PC-9 (cell line): ENCODE data around the gene SHTN1. TPM values are rescaled to one million over a fixed set of nuclear protein-coding genes. Genes with fewer than 3 reads are reported as not detected.

Experiments used
- BruUV-seq: library from RNA; stranded (reverse); fragments of 400-500 nt; replicated peaks from 2 replicates; lab custom pipeline; 2021; lab: Mats Ljungman, UMichigan
- CTCF ChIA-PET: fragments of 300-600 bp; sonication (Branson Sonifier 250); formaldehyde crosslinking; loops from one replicate; lab custom pipeline; 2022; ENCODE audit warnings: antibody characterized with exemption; lab: Charles Lee
- POLR2A ChIA-PET: fragments of 300-600 bp; sonication (Branson Sonifier 250); formaldehyde crosslinking; loops from one replicate; lab custom pipeline; 2022; ENCODE audit warnings: antibody characterized with exemption; ENCODE audit not compliant: unreplicated experiment; lab: Charles Lee
- DNase-seq, 2 experiments: peaks; one replicate each; pipeline versions ENCODE4 v3.0.0 to v3.0.0-alpha.2; 2015 to 2022; ENCODE audit warnings: mixed read lengths in 1 of 2
- H2AFZ ChIP-seq: fragments of 200-600 bp; sonication (generic); 2 replicates; pipeline ENCODE4 v1.8.1; 2017; ENCODE audit warnings: antibody characterized with exemption
- H3F3A ChIP-seq: fragments of 200-600 bp; sonication (generic); 2 replicates; pipeline ENCODE4 v1.8.1; 2017; ENCODE audit warnings: antibody characterized with exemption, mild to moderate bottlenecking, low read depth; ENCODE audit not compliant: insufficient read depth
- H3K27ac ChIP-seq: fragments of 200-600 bp; sonication (generic); 2 replicates; pipeline ENCODE4 v1.6.1; 2016; ENCODE audit warnings: mixed run types
- H3K27me3 ChIP-seq: fragments of 200-600 bp; sonication (generic); 2 replicates; pipeline ENCODE4 v1.6.1; 2016; ENCODE audit warnings: low read depth, mixed run types; ENCODE audit not compliant: insufficient read depth
- H3K36me3 ChIP-seq: fragments of 200-600 bp; sonication (generic); 2 replicates; pipeline ENCODE4 v1.6.1; 2016; ENCODE audit warnings: low read depth, mixed run types
- H3K4me1 ChIP-seq: fragments of 200-600 bp; sonication (generic); replicated peaks from 2 replicates; pipeline ENCODE4 v1.6.1; 2016; ENCODE audit warnings: mixed run types; ENCODE audit not compliant: insufficient read depth
- H3K4me2 ChIP-seq: fragments of 200-600 bp; sonication (generic); 2 replicates; pipeline ENCODE4 v1.6.1; 2017; ENCODE audit warnings: mixed run types
- H3K4me3 ChIP-seq: fragments of 200-600 bp; sonication (generic); 2 replicates; pipeline ENCODE4 v1.6.1; 2016; ENCODE audit warnings: mixed run types
- H3K79me2 ChIP-seq: fragments of 200-600 bp; sonication (generic); 2 replicates; pipeline ENCODE4 v1.6.1; 2017; ENCODE audit warnings: low read depth, mixed run types
- H3K9me2 ChIP-seq: fragments of 200-600 bp; sonication (generic); 2 replicates; pipeline ENCODE4 v1.8.1; 2017; ENCODE audit warnings: mild to moderate bottlenecking; ENCODE audit not compliant: insufficient read depth
- H3K9me3 ChIP-seq: fragments of 200-600 bp; sonication (generic); 2 replicates; pipeline ENCODE4 v1.8.1; 2016; ENCODE audit warnings: low read depth; ENCODE audit not compliant: insufficient read depth
- H4K20me1 ChIP-seq: fragments of 200-600 bp; sonication (generic); 2 replicates; pipeline ENCODE4 v1.8.1; 2017; ENCODE audit not compliant: insufficient read depth
- EZH2 ChIP-seq: fragments of 200-600 bp; sonication (generic); IDR thresholded peaks from 2 replicates; pipeline ENCODE4 v1.8.0; 2017; ENCODE audit warnings: antibody characterized with exemption, low read depth
- intact Hi-C: fragments of 100-400 bp; cut with micrococcal nuclease; formaldehyde crosslinking; loops from one replicate; pipeline ENCODE4 v1.10.0; 2022; ENCODE audit not compliant: unreplicated experiment
- total RNA-seq: library from RNA; stranded (reverse); gene quantifications from 2 replicates; pipeline ENCODE4 v1.2.3, GENCODE V29; 2021
- TF ChIP-seq, protein P1 (sequence below): fragments of 200-600 bp; sonication (generic); conservative IDR thresholded peaks from 2 replicates; pipeline ENCODE4 v1.6.1; 2017; ENCODE audit warnings: mixed run types, antibody characterized with exemption, mild to moderate bottlenecking, moderate library complexity

SHTN1 gene
- total RNA-seq, 1 experiment from 2014 or later: 33.6 TPM

DNA sequence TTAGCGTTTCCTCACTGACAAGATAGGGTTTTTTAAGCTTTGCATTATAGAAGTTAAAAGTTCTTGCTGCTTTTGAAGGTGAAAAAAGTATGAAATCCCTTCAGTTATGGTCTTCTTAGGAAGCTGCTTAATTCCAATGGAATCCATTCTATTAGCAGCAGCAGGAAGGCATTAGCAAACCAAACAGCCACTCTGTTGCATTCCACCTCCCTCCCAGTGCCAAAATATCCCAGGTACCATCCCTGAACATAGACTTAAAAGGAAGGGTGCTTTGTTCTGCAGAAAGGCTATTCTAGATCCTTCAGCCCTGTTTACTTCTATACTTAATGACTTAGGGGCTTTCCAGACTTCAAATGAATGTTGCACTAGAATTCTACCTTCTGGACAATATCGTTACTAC lies 131.9 kb downstream of the SHTN1 start:
- H3K9me3 ChIP-seq: no peaks in the 10 kb centered on the region
- no peaks in the 10 kb centered on the region for H4K20me1 ChIP-seq
- DNase-seq: no peak
- no peak overlapping the region for H2AFZ ChIP-seq
- TF ChIP-seq, protein P1, sequence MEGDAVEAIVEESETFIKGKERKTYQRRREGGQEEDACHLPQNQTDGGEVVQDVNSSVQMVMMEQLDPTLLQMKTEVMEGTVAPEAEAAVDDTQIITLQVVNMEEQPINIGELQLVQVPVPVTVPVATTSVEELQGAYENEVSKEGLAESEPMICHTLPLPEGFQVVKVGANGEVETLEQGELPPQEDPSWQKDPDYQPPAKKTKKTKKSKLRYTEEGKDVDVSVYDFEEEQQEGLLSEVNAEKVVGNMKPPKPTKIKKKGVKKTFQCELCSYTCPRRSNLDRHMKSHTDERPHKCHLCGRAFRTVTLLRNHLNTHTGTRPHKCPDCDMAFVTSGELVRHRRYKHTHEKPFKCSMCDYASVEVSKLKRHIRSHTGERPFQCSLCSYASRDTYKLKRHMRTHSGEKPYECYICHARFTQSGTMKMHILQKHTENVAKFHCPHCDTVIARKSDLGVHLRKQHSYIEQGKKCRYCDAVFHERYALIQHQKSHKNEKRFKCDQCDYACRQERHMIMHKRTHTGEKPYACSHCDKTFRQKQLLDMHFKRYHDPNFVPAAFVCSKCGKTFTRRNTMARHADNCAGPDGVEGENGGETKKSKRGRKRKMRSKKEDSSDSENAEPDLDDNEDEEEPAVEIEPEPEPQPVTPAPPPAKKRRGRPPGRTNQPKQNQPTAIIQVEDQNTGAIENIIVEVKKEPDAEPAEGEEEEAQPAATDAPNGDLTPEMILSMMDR: no peak
- no peak for TF ChIP-seq EZH2
- no peaks in the 10 kb centered on the region for H3K9me2 ChIP-seq
- no peaks in the 10 kb centered on the region for H3K27me3 ChIP-seq
- no peak overlapping the region for H3K4me2 ChIP-seq
- no peaks in the 10 kb centered on the region for H3K79me2 ChIP-seq
- H3K4me1 ChIP-seq: no peaks in the 10 kb centered on the region
- intact Hi-C loops: no loop called here
- CTCF ChIA-PET: no interaction called here
- no TSS peak for BruUV-seq
- H3K36me3 ChIP-seq: no peaks in the 10 kb centered on the region
- H3K27ac ChIP-seq: no peak overlapping the region
- POLR2A ChIA-PET: no interaction called here
- no peaks in the 10 kb centered on the region for H3F3A ChIP-seq
- no peak overlapping the region for H3K4me3 ChIP-seq

GRCh38 chr10:116870949-116871348 lies 134.0 kb downstream of the SHTN1 start:
- POLR2A ChIA-PET: no interaction called here
- no TSS peak for BruUV-seq

DNA sequence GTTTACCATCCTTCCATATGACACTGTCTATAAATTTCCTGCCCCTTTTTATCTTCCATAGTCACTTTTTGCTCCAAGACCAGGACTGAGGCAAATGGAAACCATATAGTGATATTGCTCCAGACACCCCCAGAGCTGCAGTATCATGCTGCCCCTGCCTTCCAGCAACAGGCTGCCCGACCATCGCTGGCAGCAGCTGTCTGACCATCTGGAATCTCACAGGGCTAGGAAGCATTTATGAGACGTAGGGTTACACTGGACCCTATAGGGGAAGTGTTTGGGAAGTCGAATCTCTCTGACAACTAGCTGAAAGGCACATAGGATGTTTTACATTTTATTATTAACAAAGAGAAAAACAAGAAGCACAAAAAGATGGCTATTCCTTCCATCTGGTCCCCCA lies 136.3 kb downstream of the SHTN1 start:
- no peaks in the 10 kb centered on the region for H3K9me2 ChIP-seq
- no peak overlapping the region for H3K4me2 ChIP-seq
- no peak overlapping the region for H3K27ac ChIP-seq
- H2AFZ ChIP-seq: no peak overlapping the region
- H3K27me3 ChIP-seq: no peaks in the 10 kb centered on the region
- no peaks in the 10 kb centered on the region for H3F3A ChIP-seq
- H3K79me2 ChIP-seq: no peaks in the 10 kb centered on the region
- no peaks in the 10 kb centered on the region for H3K4me1 ChIP-seq
- H3K4me3 ChIP-seq: no peak overlapping the region
- no peaks in the 10 kb centered on the region for H3K9me3 ChIP-seq
- POLR2A ChIA-PET: no interaction called here
- no peaks in the 10 kb centered on the region for H4K20me1 ChIP-seq
- TF ChIP-seq EZH2: no peak
- TF ChIP-seq, protein P1: no peak
- intact Hi-C loops: no loop called here
- CTCF ChIA-PET: no interaction called here
- H3K36me3 ChIP-seq: no peaks in the 10 kb centered on the region
- DNase-seq: no peak
- BruUV-seq: no TSS peak

More at GRCh38 chr10:116870949-116871348, 134.0 kb downstream of the SHTN1 start:
- CTCF ChIA-PET: no interaction called here
- no peak overlapping the region for H3K4me2 ChIP-seq
- H2AFZ ChIP-seq: no peak overlapping the region
- intact Hi-C loops: no loop called here
- H3K9me3 ChIP-seq: no peaks in the 10 kb centered on the region
- H3K27me3 ChIP-seq: no peaks in the 10 kb centered on the region
- no peaks in the 10 kb centered on the region for H3K4me1 ChIP-seq
- H3K9me2 ChIP-seq: no peaks in the 10 kb centered on the region
- H4K20me1 ChIP-seq: no peaks in the 10 kb centered on the region
- TF ChIP-seq, protein P1: no peak
- no peak for TF ChIP-seq EZH2
- H3K79me2 ChIP-seq: no peaks in the 10 kb centered on the region
- H3F3A ChIP-seq: no peaks in the 10 kb centered on the region
- H3K36me3 ChIP-seq: no peaks in the 10 kb centered on the region
- no peak overlapping the region for H3K4me3 ChIP-seq
- no peak overlapping the region for H3K27ac ChIP-seq
- DNase-seq: no peak
